ENCODE results near the gene AGBL1.

Gene AGBL1

DNA sequence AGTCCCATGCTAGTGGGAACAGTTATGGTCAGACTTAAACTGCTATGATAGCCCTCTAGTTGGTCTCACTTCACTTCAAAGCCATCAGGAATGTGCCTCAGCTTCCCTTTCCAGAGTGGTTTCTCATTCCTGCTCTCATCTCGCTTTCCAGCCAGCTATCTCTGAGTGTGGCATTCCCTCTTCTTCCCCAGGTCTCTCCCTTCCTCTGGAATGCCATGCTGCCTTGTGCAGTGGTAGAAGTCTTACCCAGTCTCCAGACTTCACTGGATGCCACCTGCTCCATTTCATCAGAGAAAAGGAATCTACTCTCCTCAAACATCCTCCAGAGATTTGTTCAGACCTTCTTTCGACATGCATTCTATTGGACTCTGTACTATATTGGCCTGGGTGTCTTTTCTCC, 83.0 kb downstream of the AGBL1 start:
- DNase-seq = no peak

DNA sequence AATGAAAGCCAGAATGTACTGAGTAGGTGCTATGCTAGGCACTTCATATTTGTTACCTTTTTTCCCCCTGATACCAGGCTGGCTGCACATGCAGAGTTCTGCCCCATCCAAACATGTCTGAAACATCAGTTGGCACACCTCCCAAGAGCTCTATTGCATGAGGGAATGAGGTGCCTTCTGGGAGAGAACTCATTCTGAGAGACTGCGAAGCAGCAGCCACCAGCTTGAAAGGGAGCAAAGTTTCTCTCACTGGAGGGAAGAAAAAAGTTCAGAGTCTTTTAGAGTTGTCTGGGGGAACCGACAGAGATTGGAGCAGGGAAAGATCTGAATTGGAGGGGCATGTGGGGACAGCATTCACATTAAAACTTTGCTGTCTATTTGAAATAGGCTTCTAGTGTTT, 84.1 kb downstream of the AGBL1 start:
- DNase-seq = no peak

DNA sequence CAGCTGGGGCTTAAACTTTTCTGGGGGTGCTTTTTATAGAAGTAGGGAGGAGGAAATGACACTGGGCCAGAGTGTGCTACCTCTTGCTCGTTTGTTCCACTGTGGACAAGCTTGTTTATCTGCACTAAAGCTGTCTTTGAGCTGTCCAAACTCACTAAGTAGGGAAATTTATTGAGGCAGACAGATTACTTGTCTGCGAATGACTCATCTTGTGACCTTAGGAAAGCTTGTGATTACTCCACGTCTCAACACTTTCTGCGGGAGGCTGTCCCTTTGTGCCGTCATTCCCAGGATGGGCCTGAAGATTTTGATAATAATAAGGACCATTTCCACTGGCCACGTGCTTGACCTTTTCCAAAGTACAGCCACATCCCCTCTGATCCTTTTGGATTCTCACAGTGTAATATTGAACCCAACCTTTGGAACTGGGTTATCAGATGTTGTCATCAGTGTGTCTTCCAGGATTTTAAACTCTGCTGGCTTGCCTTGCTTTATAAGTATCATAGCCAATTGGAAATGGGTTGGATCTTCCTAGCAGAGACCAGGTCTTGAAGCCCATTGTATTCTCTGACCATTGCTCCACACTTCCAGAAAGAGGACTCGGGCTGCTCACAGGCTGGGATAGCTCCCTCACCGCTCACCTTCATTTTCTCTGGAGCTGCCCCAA, 84.7 kb downstream of the AGBL1 start:
- no peak for DNase-seq

DNA sequence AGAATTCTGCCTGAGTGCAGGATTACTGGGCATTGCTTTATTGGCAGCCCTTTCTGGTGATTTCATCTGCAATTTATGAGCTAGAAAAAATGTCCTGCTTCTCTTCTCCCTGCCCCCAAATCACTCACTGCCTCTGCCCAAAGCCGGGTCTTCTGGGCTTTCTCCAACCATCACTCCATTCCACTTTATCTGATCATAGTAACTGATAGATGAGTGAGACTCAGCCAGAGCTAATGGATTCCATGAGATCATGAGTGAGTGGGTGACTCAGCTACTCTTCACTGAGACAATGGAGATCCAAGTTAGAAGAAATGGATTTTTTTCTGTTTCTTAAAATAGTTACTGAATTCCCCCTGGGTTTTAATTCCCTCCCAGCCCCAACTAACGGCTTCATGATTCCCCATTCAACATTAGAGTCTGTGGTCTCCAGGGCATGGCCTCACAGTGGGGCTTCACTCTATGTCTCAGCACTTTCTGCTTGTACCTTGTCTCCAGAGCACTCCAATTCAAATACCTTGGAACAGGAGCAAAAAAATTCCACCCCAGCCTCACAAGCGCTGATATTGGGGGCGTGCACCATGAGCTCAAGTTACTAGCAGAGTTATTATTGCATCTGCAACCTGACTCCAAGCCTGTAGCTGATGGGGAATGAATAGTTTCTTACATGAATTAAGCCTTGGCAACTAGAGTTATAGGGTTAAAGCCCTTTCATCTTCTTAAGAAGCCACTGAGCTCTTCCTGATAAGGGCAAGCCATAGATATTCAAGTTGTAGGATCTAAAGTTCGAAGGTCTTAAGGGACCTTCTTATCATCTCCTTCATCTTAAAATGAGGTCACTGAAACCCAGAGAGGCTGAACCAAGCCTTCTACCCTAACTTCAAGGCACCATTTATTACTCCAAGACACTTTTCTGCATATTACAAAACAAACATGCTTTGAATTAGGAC, 85.9 kb downstream of the AGBL1 start:
- DNase-seq = peak in 1 of 58 donors; percentile 22

DNA sequence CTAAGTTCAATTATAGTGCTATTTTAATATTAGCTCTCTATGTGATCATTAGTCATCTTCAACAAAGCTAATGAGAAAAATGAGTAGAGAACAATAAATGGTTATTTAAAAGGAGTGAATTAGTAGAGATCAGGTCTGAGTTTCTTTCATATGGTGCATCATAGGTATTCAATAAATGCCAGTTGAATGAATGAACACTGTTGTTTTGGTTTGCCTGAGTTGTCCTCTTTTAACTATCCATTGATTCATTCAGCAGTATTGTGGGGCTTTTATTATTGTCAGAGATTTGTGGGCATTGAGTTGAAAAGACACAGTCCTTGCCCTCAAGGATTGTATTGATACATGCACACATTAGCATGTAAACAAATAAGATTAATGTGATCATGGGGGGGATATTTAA, 88.2 kb downstream of the AGBL1 start:
- no peak for DNase-seq

DNA sequence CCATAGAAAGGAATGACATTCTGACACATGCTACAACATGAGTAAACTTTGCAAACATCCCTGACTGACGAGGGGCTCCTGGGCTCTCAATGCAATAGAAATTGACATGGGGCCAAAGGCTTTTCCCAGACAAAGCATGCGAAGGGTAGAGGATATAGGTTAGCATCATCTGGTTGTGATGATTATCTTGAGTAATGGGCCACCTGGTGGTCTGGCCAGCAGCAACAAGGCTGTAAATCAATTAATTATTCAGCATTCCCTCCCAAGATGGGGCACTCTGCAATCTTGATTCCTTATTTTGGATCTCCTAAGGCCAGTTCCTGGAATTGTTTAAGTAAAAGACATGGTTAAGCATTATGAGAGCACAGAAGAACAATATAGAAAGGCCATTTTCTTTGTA, 99.2 kb downstream of the AGBL1 start:
- DNase-seq = no peak

DNA sequence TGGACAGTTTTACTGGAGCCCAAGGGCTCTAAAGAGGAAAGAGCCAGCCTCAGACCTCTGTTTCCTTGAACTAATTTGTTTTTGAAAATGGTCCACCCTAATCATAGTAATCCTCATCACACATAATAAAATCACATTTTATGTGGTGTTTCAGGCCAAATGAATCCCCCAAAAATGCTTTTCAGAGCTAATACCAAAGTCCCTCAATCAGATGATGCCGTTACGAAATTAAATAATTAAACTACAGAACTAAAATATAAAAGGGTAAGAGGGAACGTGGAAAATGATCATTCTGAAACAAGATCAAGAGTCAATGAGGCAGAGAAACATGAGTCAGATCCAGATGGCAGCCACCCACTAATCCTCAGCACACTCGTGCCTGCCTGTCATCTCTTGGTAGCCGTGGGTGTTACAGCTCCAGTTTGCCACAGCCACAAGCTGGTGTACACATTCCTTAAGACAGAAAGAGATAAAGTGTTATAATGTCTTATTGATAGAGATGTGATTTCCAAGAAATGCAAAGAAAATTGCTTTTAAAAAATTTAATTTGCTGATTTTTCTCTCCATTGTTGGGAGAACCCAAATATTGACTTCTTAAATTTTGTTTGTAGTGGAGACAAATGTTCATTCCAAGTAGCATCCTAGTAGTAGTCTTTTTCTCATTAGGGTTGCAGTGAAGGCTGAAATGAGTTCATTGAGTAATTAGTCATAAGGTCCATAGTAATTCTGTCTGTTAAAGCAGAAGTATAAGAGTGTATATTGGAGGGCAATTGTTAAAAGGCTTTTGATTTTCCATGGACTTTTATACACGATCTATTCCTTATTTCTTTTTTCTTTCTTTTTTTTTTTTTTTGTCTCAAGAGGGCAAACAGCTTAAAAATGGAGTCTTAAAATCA, 104.2 kb downstream of the AGBL1 start:
- peak in 32 of 58 donors; percentile 2 to 67 (median 31) for DNase-seq

DNA sequence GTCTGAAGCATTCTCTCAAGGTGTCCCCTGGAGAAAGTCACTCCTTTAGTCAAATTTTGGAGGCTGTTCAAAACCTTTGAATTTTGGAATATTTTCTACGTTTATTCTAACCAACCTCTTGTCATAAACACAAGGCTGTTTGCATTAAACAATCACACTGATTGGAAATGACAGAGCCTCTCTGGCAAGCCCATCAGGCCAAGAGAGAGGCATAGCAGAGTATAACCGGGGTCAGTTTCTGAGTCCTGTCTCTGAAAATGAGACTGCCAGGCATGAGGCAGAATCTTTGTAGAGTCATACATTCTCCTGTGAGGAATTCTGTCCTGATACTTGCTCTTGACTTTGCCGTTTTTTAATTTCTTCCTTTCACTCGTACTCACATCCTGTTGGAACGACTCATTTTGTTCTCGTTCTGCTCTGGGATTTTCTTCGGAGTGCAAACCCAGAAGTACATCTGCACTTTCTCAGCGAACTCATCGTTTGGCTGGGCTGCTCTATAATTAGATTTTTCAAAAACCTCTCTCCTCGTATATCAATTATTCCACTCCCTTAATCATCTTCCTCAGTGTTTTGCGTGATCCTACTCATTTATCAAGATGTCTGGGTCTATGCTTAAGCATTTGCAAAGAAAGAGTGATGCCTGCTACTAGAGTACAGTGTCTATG, 114.2 kb downstream of the AGBL1 start:
- no peak for DNase-seq

DNA sequence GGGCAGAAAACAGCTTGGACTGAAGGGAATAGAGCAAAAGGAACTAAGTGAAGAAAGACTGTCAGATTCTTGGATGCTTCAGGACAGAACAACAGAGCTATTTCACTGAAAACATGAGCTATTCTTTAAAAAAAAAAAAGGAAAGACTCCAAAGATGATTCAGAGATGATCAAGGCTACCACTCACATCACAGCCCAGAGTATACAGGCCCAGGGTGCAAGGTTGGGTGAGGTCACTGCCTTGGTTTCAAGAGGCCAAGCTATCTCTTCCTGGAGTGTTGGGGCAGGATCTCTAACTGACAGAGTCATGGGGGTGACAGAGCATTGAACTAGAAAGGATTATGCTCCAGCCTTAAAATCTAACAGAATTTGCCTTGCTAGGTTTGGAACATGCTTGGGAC, 118.1 kb downstream of the AGBL1 start:
- DNase-seq = no peak

DNA sequence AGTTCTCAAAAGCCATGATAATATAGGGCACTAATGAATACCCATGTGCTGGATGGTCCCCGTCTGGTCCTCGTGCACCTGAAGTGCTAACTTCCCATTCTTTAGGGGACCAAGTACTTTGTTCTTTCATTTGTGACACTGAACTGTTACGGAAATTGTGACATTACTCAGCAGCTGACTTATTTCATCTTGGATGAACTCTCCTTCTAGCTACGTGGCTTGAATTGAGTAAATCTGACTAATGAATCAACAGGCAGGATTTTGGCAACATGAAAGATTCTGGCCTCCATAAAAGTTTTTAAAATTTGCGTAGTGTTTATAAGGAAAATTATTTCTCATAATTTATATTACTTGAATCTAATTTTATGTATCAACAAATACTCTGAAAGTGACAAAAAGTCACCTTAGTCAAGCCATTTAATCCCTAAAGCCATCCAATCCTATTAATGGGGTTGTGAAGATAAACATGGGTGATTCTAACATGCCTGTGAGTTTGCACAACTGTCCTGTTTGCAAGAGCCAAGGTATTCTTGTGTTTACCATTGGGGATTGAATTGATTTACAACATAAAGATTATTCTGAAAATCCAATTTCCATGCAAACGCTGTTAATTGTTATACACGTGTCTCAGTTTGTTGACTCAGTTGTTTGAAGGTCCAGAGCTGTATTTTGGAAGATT, 119.9 kb downstream of the AGBL1 start:
- DNase-seq = no peak

DNA sequence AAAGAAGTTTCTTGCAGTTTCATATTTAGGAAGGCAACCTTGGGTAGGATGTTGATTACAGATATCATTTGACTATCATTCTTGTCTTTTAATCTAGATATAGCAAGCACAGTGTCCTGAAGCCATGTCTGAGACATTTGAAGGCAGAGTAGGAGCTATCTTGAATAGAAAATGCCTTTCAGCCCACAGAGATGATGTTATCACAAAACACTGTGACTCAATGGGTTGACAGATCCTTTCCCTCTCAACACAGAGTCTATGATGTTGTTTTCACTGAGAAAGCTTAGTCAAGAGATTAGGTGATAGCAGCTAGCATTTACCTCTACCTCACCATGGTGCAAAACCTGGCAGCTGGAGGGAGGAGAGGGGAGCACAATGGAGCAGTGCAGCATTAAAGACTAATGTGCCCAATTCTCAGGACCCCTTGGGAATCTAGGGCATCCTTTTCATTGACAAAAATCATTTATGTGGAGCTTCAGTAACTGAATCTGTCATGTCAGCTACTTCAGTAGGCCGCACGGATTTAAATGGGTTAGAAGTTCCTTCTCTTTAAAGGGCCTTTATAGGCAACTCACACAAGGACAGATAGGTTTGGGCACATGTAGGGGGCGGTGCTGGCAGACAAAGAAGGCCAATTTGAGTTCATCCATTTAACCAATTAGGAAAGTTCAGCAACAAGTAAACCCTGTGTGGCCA, 121.8 kb downstream of the AGBL1 start:
- no peak for DNase-seq

DNA sequence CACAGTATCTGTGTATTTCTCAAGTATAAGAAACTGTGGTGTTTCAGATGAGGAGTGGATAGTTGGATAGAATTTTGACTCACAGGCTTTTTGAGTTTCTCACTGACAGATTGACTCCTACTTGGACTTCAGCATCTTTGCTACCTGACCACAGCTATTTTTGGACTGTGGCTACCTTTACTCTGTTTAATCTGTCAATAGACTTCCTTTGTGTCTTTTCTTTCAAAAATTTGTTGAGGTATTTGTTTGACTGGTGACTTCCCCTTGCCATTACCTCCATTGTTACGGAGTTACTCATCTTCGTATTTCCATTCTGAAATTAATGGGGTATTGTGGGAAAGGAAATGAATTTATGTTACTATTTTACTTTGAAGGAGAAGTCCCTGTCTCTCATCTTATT, 123.8 kb downstream of the AGBL1 start:
- no peak for DNase-seq

DNA sequence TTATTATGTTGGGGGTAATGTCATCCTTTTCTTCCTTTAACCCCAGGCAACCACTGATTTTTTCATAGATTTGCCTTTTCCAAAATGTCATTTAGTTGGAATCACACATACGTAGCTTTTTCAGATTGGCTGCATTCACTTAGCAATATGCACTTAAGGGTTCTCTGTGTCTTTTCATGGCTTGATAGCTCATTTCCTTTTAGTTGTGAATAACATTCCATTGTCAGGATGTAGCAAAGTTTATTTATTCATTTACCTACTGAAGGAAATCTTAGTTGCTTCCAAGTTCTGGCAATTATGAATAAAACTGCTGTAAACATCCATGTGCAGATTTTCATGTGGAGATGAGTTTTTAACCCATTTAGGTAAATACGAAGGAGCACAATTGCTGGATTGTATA, 125.4 kb downstream of the AGBL1 start:
- no peak for DNase-seq

DNA sequence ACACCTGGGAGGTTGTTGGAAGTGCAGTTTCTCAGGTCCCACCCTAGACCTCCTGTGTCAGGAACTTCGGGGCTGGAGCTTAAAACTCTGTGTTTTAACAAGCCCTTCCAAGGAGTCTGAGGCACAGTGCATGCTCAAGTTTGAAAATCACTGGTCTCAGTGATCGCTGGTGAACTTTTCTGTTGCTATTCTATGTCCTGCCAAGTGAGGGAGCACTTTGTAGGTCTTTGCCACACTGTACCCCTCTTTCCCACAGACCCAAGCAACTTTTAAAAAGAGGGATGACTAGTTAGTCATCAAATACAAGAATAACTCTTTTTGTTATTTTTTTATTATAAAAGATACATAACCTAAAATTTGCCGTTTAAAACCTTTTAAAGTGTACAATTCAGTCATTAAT, 133.7 kb downstream of the AGBL1 start:
- DNase-seq = no peak

DNA sequence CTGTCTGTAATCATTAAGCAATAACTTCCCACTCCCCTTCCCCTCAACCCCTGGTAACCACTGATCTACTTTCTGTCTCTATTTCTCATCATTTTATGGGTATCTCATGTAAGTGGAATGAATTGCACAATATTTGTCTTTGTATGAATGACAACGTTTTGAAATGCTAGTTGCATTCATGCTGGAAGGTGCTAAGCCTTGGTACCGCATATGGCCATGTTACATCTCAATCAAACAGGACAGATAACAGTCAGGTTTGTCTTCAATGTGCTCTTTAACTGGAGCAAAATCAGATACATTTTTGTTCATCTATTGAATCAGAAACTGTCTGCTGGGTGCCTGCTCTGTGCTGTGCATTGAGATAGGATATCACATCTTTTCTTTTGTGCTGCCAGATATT, 134.2 kb downstream of the AGBL1 start:
- DNase-seq = no peak

DNA sequence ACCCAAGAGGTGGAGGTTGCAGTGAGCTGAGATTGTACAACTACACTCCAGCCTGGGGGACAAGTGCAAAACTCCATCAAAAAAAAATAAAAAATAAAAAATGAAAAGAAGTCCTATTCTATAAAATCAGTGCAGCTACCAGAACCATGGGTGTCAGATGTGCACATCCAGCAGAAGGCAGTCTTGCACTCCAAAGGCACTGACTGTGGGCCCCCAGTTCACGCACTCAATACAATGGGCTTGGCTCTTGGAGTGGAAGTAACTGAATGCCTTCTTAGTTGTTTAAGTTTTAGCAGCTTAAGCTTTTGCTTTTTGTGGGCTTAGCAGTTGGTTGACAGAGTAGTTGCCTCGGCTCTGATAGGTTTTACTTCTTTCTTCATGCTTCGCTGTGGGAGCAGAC, 141.4 kb downstream of the AGBL1 start:
- no peak for DNase-seq

DNA sequence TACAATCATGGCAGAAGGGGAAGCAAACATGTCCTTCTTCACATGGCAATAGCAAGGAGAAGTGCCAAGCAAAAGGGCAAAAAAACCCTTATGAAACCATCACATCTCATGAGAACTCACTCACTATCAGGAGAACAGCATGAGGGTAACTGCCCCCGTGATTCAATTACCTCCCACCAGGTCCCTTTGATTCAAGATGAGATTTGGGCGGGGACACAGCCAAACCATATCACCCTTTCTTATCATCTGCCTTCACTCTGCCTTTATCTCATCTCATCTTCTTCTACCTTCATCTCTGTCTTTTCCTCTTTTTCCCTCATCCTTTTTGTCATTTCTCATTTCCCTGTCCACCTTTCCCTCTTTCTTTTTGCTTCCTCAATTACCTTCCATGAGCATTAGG, 149.6 kb downstream of the AGBL1 start:
- no peak for DNase-seq

DNA sequence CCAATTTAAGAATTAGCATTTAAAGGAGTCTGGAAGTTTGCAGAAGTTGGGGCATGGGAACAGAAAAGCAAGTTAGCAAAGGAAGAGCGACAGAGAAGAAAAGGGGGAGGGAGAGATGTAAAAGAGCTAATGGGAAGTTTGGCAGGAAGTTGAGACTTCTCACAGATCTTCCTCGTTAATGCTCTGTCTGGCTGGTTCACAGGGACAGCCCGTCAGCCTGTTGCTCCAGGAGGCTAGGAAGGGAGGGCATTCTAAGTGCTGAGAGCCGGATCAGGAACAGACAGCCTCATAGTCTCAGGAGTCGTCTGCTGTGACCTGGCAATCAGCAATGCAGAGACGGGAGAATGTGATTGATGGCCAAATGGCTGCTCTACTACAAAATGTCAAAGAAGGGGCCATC, 150.3 kb downstream of the AGBL1 start:
- DNase-seq = no peak

DNA sequence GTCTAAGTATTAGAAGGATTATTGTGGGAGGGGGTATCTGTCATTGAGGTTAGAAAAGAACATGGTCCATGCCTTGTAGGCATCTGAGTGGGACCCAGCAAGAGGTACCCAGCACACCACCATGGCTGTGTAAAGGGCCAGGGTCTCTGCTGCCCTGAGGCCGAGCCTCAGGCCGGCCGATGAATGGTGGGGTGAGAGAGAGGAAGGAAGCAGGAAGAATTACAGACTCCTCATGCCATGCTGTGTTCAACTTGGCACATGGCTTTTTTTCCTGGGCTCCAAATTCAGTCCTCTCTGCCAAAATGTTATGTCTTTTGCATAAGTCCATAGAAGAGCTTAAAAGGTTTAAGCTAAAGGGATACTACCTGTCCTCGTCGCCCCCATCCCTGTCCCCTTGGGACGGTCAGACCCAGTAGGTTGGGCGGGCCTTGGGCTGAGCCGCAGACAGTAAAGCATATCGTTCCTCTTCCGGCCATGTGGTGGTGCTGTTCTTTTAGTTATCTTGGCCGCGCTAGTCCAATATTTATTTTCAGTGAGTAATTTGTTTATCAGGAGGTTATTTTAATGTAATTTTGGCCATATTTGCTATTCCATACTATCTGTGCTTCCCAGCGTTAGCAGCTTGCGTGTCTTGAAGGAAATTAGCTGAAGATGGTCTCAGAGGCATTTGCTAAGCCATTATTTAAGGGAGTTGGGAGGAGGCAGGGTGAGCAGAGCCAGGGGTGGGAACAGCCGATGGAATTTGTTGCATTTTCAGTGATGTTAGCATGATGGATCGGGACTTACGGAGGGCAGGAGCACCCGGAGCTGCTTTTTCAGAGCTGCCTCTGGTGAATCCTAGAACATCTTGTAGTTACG, 152.4 kb downstream of the AGBL1 start:
- peak in 21 of 58 donors; percentile 1 to 41 (median 8) for DNase-seq
